GM18868 (cell line): ENCODE results near the gene SBK3.

Source experiments
- ATAC-seq: cut with Tn5 transposase; IDR thresholded peaks from one replicate; pipeline ENCODE4 v1.9.1; 2021; ENCODE audit warnings: mild to moderate bottlenecking, moderate library complexity; ENCODE audit not compliant: unreplicated experiment

The SBK3 gene

GRCh38 chr19:55493052-55493644, 52.2 kb downstream of the SBK3 start:
- ATAC-seq, result no peak

GRCh38 chr19:55492362-55492944, 52.9 kb downstream of the SBK3 start:
- ATAC-seq, result no peak

GRCh38 chr19:55491546-55492360, 53.6 kb downstream of the SBK3 start:
- ATAC-seq, result no peak
